Endothelial cell of umbilical vein (primary cell): Measurements from ENCODE around the gene CDC42SE2. TPM values are rescaled to one million over a fixed set of nuclear protein-coding genes. Genes with fewer than 3 reads are reported as not detected.

Experiments used
- BruUV-seq: library from RNA; stranded (reverse); fragments of 400-500 nt; replicated peaks from 2 replicates; lab custom pipeline; 2021; lab: Mats Ljungman, UMichigan
- CTCF ChIA-PET: fragments of 300-600, 350-600 bp; sonication (Branson Sonifier 250); formaldehyde crosslinking; loops from one replicate; lab custom pipeline; 2021; ENCODE audit warnings: antibody characterized with exemption, inconsistent platforms; lab: Charles Lee
- POLR2A ChIA-PET: fragments of 300-600, 350-600 bp; sonication (Branson Sonifier 250); formaldehyde crosslinking; loops from one replicate; lab custom pipeline; 2021; ENCODE audit warnings: antibody characterized with exemption, inconsistent platforms; lab: Charles Lee
- DNase-seq: peaks from one replicate; pipeline ENCODE4 v3.0.0-alpha.2; 2011; ENCODE audit warnings: low read depth, low spot score
- FAIRE-seq: peaks from 2 replicates; lab custom pipeline; 2011; peaks lifted over from hg19 to GRCh38; lab: Jason Lieb, UNC
- H2AFZ ChIP-seq: 2 replicates; pipeline ENCODE4 v1.6.0; 2012; ENCODE audit warnings: low read depth, low read length, control low read depth, inconsistent platforms
- H3K27ac ChIP-seq: 2 replicates; pipeline ENCODE4 v1.5.1; 2011; ENCODE audit warnings: low read depth, mild to moderate bottlenecking, control low read depth, low read length, moderate library complexity; ENCODE audit not compliant: insufficient read depth
- H3K27me3 ChIP-seq, 2 experiments: 2 replicates each; pipeline versions ENCODE4 v1.6.0 to v1.6.1; 2011; ENCODE audit warnings: low read length in 2 of 2, mixed read lengths in 1 of 2; ENCODE audit not compliant: control insufficient read depth in 2 of 2, insufficient read depth in 2 of 2
- H3K36me3 ChIP-seq, 2 experiments: 2 replicates in 1 of 2; 3 replicates in 1 of 2; pipeline ENCODE4 v1.5.1; 2011; ENCODE audit warnings: low read length in 2 of 2, mild to moderate bottlenecking in 1 of 2, moderate library complexity in 1 of 2; ENCODE audit not compliant: control insufficient read depth in 2 of 2, insufficient read depth in 2 of 2; ENCODE audit errors: extremely low read depth in 1 of 2
- H3K4me1 ChIP-seq: 3 replicates; pipeline ENCODE4 v1.5.1; 2011; ENCODE audit warnings: mild to moderate bottlenecking, low read length; ENCODE audit not compliant: control insufficient read depth, insufficient read depth; ENCODE audit errors: extremely low read depth
- H3K4me2 ChIP-seq: 2 replicates; pipeline ENCODE4 v1.6.1; 2011; ENCODE audit warnings: low read length, control low read depth, mixed read lengths; ENCODE audit not compliant: insufficient read depth
- H3K4me3 ChIP-seq, 3 experiments: fragments of 200-600 bp in 1 of 3; sonication (generic), shearing (Covaris generic) in 1 of 3; replicated peaks in 1 of 3; 2 replicates each; pipeline ENCODE4 v1.5.1; 2011 to 2016; ENCODE audit warnings: control low read depth in 3 of 3, low read length in 3 of 3, mild to moderate bottlenecking in 2 of 3, inconsistent platforms in 1 of 3, low read depth in 1 of 3, moderate library complexity in 1 of 3; ENCODE audit not compliant: insufficient read depth in 1 of 3
- H3K79me2 ChIP-seq: 2 replicates; pipeline ENCODE4 v1.6.0; 2012; ENCODE audit warnings: low read length, inconsistent platforms; ENCODE audit not compliant: control insufficient read depth, insufficient read depth
- H3K9ac ChIP-seq: replicated peaks from 2 replicates; pipeline ENCODE3; 2011; ENCODE audit warnings: low read length, control low read depth; ENCODE audit not compliant: insufficient read depth; ENCODE audit errors: extremely low read depth
- H3K9me1 ChIP-seq: replicated peaks from 3 replicates; pipeline ENCODE4 v1.6.0; 2011; ENCODE audit warnings: mild to moderate bottlenecking, low read length; ENCODE audit not compliant: control insufficient read depth, insufficient read depth; ENCODE audit errors: extremely low read depth
- H3K9me3 ChIP-seq: replicated peaks from 2 replicates; pipeline ENCODE4 v1.5.1; 2012; ENCODE audit warnings: low read length, inconsistent platforms; ENCODE audit not compliant: control insufficient read depth, insufficient read depth
- H4K20me1 ChIP-seq: replicated peaks from 2 replicates; pipeline ENCODE3; 2011; ENCODE audit warnings: mild to moderate bottlenecking, low read length; ENCODE audit not compliant: control insufficient read depth, insufficient read depth; ENCODE audit errors: extremely low read depth
- CTCF ChIP-seq, 2 donors: IDR thresholded peaks; 1 replicate in 1 of 2; 2 replicates in 1 of 2; pipeline ENCODE4 v1.5.1; 2011; ENCODE audit warnings: low read length in 2 of 2, mild to moderate bottlenecking in 2 of 2, moderate library complexity in 2 of 2, control low read depth in 1 of 2, inconsistent platforms in 1 of 2, low read depth in 1 of 2; ENCODE audit not compliant: insufficient read depth in 1 of 2; ENCODE audit errors: extremely low read depth in 1 of 2
- EZH2 ChIP-seq: IDR thresholded peaks from 2 replicates; pipeline ENCODE4 v1.6.1; 2012; ENCODE audit warnings: borderline replicate concordance, low read depth, mild to moderate bottlenecking, moderate library complexity, low read length, inconsistent platforms; ENCODE audit not compliant: severe bottlenecking
- FOS ChIP-seq: IDR thresholded peaks from 2 replicates; pipeline ENCODE4 v1.6.1; 2011; ENCODE audit warnings: mild to moderate bottlenecking, low read length, moderate library complexity, borderline replicate concordance; ENCODE audit not compliant: insufficient read depth
- GATA2 ChIP-seq: IDR thresholded peaks from 2 replicates; pipeline ENCODE4 v1.7.0; 2011; ENCODE audit warnings: low read depth, mild to moderate bottlenecking, moderate library complexity, mixed read lengths, low read length; ENCODE audit not compliant: insufficient read length, insufficient read depth
- JUN ChIP-seq: IDR thresholded peaks from 2 replicates; pipeline ENCODE4 v1.6.1; 2011; ENCODE audit warnings: borderline replicate concordance, low read depth; ENCODE audit not compliant: insufficient read length, insufficient read depth
- MAX ChIP-seq: IDR thresholded peaks from 2 replicates; pipeline ENCODE4 v1.6.1; 2011; ENCODE audit not compliant: insufficient read depth, insufficient read length
- MYC ChIP-seq: IDR thresholded peaks from one replicate; pipeline ENCODE4 v1.6.1; 2011; ENCODE audit warnings: mild to moderate bottlenecking, low read depth, low read length
- POLR2A ChIP-seq: IDR thresholded peaks from 2 replicates; pipeline ENCODE4 v1.6.1; 2012; ENCODE audit warnings: low read depth, mild to moderate bottlenecking, control low read depth, low read length
- POLR2AphosphoS5 ChIP-seq: IDR thresholded peaks from 2 replicates; pipeline ENCODE4 v1.6.1; 2012; ENCODE audit warnings: low read depth, mild to moderate bottlenecking, control low read depth, low read length, moderate library complexity; ENCODE audit not compliant: insufficient read depth
- dilution Hi-C: fragments of 300-500 bp; cut with MboI; formaldehyde crosslinking; loops from one replicate; pipeline ENCODE4 v1.15.0; 2019; ENCODE audit warnings: low sequenced_read_pairs; ENCODE audit not compliant: extremely low pct_ligation_motif_present
- intact Hi-C: fragments of 100-400 bp; cut with micrococcal nuclease; formaldehyde crosslinking; loops from one replicate; pipeline ENCODE4 v1.10.0; 2022
- polyA plus RNA-seq, 4 experiments: library from polyadenylated mRNA; depleted of rRNA in 3 of 4; stranded (reverse) in 3 of 4; unstranded in 1 of 4; fragments of >200 nt; gene quantifications; 2 replicates each; pipeline versions ENCODE4 v1.2.1 to v1.2.3, GENCODE V29; 2011 to 2012; ENCODE audit warnings: missing spikeins in 1 of 4
- total RNA-seq: library from RNA; stranded (reverse); gene quantifications from 2 replicates; pipeline ENCODE4 v1.2.3, GENCODE V29; 2021

The CDC42SE2 gene
- total and polyA plus RNA-seq, 2 donors (not counting 3 experiments of a cell fraction or from before 2014, with no cell fraction given), result 14.7 to 21.9 TPM

DNA sequence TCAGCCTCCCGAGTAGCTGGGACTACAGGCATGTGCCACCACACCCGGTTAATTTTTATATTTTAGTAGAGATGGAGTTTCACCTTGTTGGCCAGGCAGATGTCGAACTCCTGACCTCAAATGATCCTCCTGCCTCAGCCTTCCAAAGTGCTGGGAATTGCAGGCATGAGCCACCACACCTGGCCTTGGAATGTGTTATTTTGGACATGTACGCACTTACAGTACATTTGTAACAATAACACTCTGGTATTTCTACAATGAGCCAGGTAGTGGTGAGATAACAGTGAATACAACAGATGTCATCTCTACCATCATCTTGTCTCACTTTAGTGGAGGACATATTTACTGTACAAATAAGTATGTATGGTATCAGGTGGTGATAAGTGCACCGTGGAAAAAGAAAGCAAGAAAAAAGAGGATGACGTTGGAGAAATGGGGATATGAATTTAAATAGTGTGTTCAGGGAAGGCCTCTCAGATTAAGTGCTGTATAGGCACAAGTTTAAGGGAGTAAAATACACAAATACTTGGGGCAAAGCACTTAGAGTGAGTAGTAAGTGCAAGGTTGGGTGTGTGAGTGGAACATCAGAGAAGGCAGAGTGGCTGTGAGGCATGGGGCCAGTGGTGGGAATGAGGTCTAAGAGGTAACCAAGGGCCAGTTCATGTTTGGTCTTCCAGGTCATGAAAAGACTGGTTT lies 100.1 kb downstream of the CDC42SE2 start:
- FAIRE-seq, result no peak
- H3K4me2 ChIP-seq, result no peak overlapping the region

More for the DNA sequence above, 100.1 kb downstream of the CDC42SE2 start:
- H4K20me1 ChIP-seq, result no peaks in the 10 kb centered on the region
- H3K27ac ChIP-seq, result no peak overlapping the region
- no peak overlapping the region for H3K9ac ChIP-seq
- TF ChIP-seq MAX (no peak), GATA2 (no peak), POLR2A (no peak), EZH2 (no peak), POLR2AphosphoS5 (no peak), MYC (no peak), JUN (no peak), FOS (no peak), CTCF (IDR thresholded peaks at IDR 0.05; ENCODE audit: extremely low read depth in 1 of 2, insufficient read depth in 1 of 2, low read depth in 1 of 2, low read length in 2 of 2) (no peak)
- H3K27me3 ChIP-seq, result no peaks in the 10 kb centered on the region
- DNase-seq, result no peak
- ChIA-PET POLR2A (no interaction called here), CTCF (no interaction called here)
- dilution Hi-C loops, result no loop called here
- peaks cover 0 to 2% of the 10 kb centered on the region in 2 experiments for H3K36me3 ChIP-seq
- no peaks in the 10 kb centered on the region for H3K9me1 ChIP-seq
- H3K4me1 ChIP-seq, result no peaks in the 10 kb centered on the region
- H2AFZ ChIP-seq, result no peak overlapping the region
- BruUV-seq, result no TSS peak
- no peak overlapping the region for H3K4me3 ChIP-seq
- no peaks in the 10 kb centered on the region for H3K9me3 ChIP-seq
- peaks cover 2% of the 10 kb centered on the region for H3K79me2 ChIP-seq
- intact Hi-C loops, result no loop called here
